Adipocyte (in vitro differentiated cells): ENCODE data around the gene SCO2.
A peak's percentile ranks its signal among the peaks of the same experiment; 100 is the strongest.
"Not testable (repeated sequence)": the region's sequence is repeated elsewhere in the genome, so short reads cannot be mapped to it uniquely, and the experiment has no call there.

ENCODE experiments used
- DNase-seq: peaks from one replicate; pipeline ENCODE4 v3.0.0-alpha.2; 2015; ENCODE audit warnings: low read depth
- H3K27me3 ChIP-seq: replicated peaks from 2 replicates; pipeline ENCODE4 v1.7.0; 2013; ENCODE audit warnings: mild to moderate bottlenecking, low read length, moderate library complexity; ENCODE audit not compliant: control insufficient read depth, insufficient read depth
- H3K36me3 ChIP-seq: 2 replicates; pipeline ENCODE4 v1.7.0; 2013; ENCODE audit warnings: low read length, mild to moderate bottlenecking, moderate library complexity; ENCODE audit not compliant: control insufficient read depth, insufficient read depth, severe bottlenecking
- H3K4me1 ChIP-seq: 2 replicates; pipeline ENCODE4 v1.7.0; 2013; ENCODE audit warnings: mild to moderate bottlenecking, low read length, moderate library complexity; ENCODE audit not compliant: control insufficient read depth, insufficient read depth
- H3K4me3 ChIP-seq: 2 replicates; pipeline ENCODE4 v1.7.0; 2013; ENCODE audit warnings: mild to moderate bottlenecking, low read length, moderate library complexity
- H3K9ac ChIP-seq: 2 replicates; pipeline ENCODE4 v1.7.0; 2013; ENCODE audit warnings: mild to moderate bottlenecking, low read length, moderate library complexity
- H3K9me3 ChIP-seq: 2 replicates; pipeline ENCODE4 v1.7.0; 2013; ENCODE audit warnings: mild to moderate bottlenecking, low read length, moderate library complexity; ENCODE audit not compliant: control insufficient read depth

Gene SCO2

GRCh38 chr22:50537765-50538164 is 12.4 kb upstream of the SCO2 start:
- no peak for DNase-seq
- H3K36me3 ChIP-seq: no peaks in the 10 kb centered on the region

GRCh38 chr22:50536226-50536625 is 10.8 kb upstream of the SCO2 start:
- H3K27me3 ChIP-seq: no peaks in the 10 kb centered on the region
- H3K36me3 ChIP-seq: no peaks in the 10 kb centered on the region
- no peaks in the 10 kb centered on the region for H3K9me3 ChIP-seq
- DNase-seq: no peak
- no peak overlapping the region for H3K9ac ChIP-seq
- H3K4me3 ChIP-seq: no peak overlapping the region
- H3K4me1 ChIP-seq: peaks cover 41% of the 10 kb centered on the region

More at GRCh38 chr22:50537765-50538164, 12.4 kb upstream of the SCO2 start:
- H3K9me3 ChIP-seq: no peaks in the 10 kb centered on the region
- H3K9ac ChIP-seq: peak overlapping the region; percentile 89
- peaks cover 53% of the 10 kb centered on the region for H3K4me1 ChIP-seq
- H3K4me3 ChIP-seq: no peak overlapping the region
- no peaks in the 10 kb centered on the region for H3K27me3 ChIP-seq

GRCh38 chr22:50535113-50535512 is 9.7 kb upstream of the SCO2 start:
- no peaks in the 10 kb centered on the region for H3K9me3 ChIP-seq
- peaks cover 34% of the 10 kb centered on the region for H3K4me1 ChIP-seq
- H3K9ac ChIP-seq: no peak overlapping the region
- DNase-seq: no peak
- H3K4me3 ChIP-seq: no peak overlapping the region
- no peaks in the 10 kb centered on the region for H3K27me3 ChIP-seq
- H3K36me3 ChIP-seq: no peaks in the 10 kb centered on the region

- H3K9ac ChIP-seq, H3K27me3 ChIP-seq, H3K36me3 ChIP-seq, DNase-seq, H3K9me3 ChIP-seq, H3K4me3 ChIP-seq: not testable (repeated sequence)
- peaks cover 27% of the 10 kb centered on the region for H3K4me1 ChIP-seq
Measured at GRCh38 chr22:50533856-50534711, 8.7 kb upstream of the SCO2 start.

- Histone ChIP-seq H3K36me3 (no peaks in the 10 kb centered on the region), H3K4me3 (no peak overlapping the region), H3K27me3 (no peaks in the 10 kb centered on the region), H3K9ac (peak overlapping the region; percentile 25), H3K4me1 (peaks cover 20% of the 10 kb centered on the region), H3K9me3 (no peaks in the 10 kb centered on the region)
- no peak for DNase-seq
Measured at GRCh38 chr22:50532824-50533796, 7.7 kb upstream of the SCO2 start.

GRCh38 chr22:50531962-50532674 is 6.7 kb upstream of the SCO2 start:
- no peaks in the 10 kb centered on the region for H3K36me3 ChIP-seq
- H3K4me3 ChIP-seq: peak overlapping the region; percentile 79
- H3K9ac ChIP-seq: peak overlapping the region; percentile 89
- DNase-seq: peak; percentile 83
- peaks cover 20% of the 10 kb centered on the region for H3K4me1 ChIP-seq
- H3K9me3 ChIP-seq: no peaks in the 10 kb centered on the region
- no peaks in the 10 kb centered on the region for H3K27me3 ChIP-seq

GRCh38 chr22:50531546-50531961 is 6.2 kb upstream of the SCO2 start:
- Histone ChIP-seq H3K9me3 (no peaks in the 10 kb centered on the region), H3K9ac (peak overlapping the region; percentile 89), H3K4me1 (peaks cover 26% of the 10 kb centered on the region), H3K36me3 (no peaks in the 10 kb centered on the region), H3K4me3 (peak overlapping the region; percentile 79), H3K27me3 (no peaks in the 10 kb centered on the region)
- peak; percentile 40 for DNase-seq

GRCh38 chr22:50530877-50531545 is 5.6 kb upstream of the SCO2 start:
- peak overlapping the region; percentile 89 for H3K9ac ChIP-seq
- H3K36me3 ChIP-seq: no peaks in the 10 kb centered on the region
- no peaks in the 10 kb centered on the region for H3K9me3 ChIP-seq
- peak overlapping the region; percentile 79 for H3K4me3 ChIP-seq
- H3K27me3 ChIP-seq: no peaks in the 10 kb centered on the region
- DNase-seq: peak; percentile 79
- H3K4me1 ChIP-seq: peaks cover 26% of the 10 kb centered on the region

GRCh38 chr22:50530580-50530876 is 5.1 kb upstream of the SCO2 start:
- peak overlapping the region; percentile 79 for H3K4me3 ChIP-seq
- no peaks in the 10 kb centered on the region for H3K36me3 ChIP-seq
- H3K9ac ChIP-seq: peak overlapping the region; percentile 89
- no peaks in the 10 kb centered on the region for H3K9me3 ChIP-seq
- no peaks in the 10 kb centered on the region for H3K27me3 ChIP-seq
- no peak for DNase-seq
- H3K4me1 ChIP-seq: peaks cover 26% of the 10 kb centered on the region

- Histone ChIP-seq H3K36me3 (no peaks in the 10 kb centered on the region), H3K9me3 (no peaks in the 10 kb centered on the region), H3K27me3 (no peaks in the 10 kb centered on the region), H3K9ac (peak within 1 kb of the TSS; percentile 89), H3K4me3 (peak within 1 kb of the TSS; percentile 79), H3K4me1 (peaks cover 26% of the 10 kb centered on the region)
- DNase-seq: peak; percentile 73
Measured at GRCh38 chr22:50529897-50530579, 4.6 kb upstream of the SCO2 start, which contains the start of gene TYMP. TYMP (minus strand) TSS chr22:50530012; CDS start chr22:50529709, 303 bp downstream.
